Kasumi-1 (cell line): Measurements from ENCODE around the gene LTK.

Source experiments
- DNase-seq, 2 experiments: peaks; one replicate each; lab custom pipeline; 2025; lab: John Stamatoyannopoulos, UW

LTK gene

GRCh38 chr15:41530363-41530956, 16.8 kb upstream of the LTK start:
- DNase-seq, result peak in 1 of 2 experiments; percentile 19

- DNase-seq, result no peak
These were observed 9.5 kb upstream of the LTK start for GRCh38 chr15:41523097-41523496.

DNA sequence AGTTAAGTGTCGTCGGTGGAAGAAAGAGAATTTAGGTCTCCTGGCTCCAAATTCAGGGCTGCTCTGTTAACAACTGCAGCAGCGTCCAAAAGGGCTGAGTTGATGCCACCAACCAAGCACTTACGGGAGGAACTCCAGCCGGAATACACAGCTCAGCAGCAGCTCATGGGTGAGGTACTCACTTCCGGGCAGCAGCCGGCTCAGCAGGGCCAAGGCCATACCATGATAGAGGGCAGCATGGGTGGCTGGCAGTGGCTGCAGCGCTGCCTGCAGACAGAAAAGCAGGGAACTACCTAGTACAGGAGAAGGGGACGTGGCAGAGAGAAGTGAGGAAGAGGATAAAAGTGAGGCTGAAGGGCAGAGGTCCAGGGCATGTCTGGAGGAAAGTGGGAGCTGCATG, 8.0 kb upstream of the LTK start:
- no peak for DNase-seq

GRCh38 chr15:41520636-41521035, 7.0 kb upstream of the LTK start:
- DNase-seq, result no peak

DNA sequence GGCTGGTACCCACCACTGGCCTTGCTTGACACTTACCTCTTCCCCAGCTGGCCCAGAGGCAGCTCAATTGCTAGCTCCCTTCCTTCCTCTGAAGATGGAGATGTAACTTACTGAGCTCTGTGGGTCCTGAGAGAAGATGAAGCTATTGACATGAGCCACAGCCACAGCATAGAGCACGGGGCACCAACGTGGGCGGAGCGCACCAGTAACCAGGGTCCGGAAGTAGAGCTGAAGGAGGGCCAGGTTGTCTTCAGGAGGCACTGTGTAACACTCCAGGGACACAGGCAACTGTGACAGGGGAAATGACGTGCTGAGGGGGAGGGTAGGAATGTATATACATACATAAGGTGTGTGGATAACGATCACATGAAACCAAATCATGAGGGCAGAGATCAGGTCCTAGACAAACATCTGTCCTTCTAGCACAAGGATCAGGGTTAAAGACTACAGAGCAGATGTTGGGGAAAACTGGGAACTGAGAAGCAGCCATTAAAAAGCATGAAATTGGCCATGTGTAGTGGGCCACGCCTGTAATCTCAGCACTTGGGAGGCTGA, 4.3 kb upstream of the LTK start:
- DNase-seq, result no peak

GRCh38 chr15:41512940-41513505, 604 bp downstream of the LTK start:
- no peak for DNase-seq

GRCh38 chr15:41512512-41512939, 1.1 kb downstream of the LTK start:
- DNase-seq, result no peak

GRCh38 chr15:41511899-41512369, 1.7 kb downstream of the LTK start:
- no peak for DNase-seq

DNA sequence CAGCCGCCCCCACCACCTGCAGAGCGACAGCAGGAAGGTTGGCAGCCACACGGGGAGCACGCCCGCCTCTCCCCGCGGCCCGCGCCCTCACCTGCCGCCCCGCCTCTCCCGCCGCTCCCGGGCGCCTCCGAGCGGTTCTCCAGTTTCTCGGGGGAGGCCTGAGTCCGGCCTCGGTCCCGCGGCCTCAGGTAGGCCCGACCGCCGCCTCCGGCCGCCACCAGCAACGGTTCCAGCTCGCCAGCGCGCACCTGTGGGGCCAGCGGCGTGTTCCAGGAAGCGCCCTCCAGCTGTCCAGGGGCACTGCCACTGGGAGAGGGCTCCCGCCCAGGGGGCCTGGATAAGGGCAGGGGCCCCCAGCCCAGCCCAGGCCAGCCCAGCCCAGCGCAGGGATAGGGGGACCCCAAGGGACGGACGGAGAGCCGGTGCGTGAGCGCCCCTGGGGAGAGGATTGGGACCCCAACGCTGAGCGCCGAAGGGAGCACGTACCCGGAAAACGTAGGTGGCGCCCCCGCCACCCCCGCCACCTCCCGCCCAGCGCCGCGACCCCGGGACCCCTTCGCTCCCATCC, 2.2 kb downstream of the LTK start:
- DNase-seq, result no peak

DNA sequence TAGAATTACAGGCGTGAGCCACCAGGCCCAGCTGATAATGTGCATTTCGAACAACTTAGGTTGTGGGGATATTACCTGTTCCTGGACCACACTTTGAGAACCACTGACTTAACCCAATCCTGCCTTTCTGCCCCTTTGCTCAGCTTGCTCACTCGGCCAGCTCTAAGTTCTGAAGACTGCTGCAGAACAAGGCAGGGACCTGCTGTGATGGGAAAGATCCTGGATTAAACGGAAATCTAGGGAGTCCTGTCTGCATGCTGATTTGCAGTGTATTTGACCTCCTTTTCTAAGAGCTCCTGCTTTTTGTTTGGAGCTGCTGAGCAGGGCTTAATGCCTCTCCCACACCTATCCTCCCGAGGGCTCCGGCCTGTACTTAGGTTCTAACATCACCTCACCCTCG, 2.9 kb downstream of the LTK start:
- no peak for DNase-seq

- DNase-seq, result no peak
These were observed 5.8 kb downstream of the LTK start for GRCh38 chr15:41507820-41508290.

- DNase-seq, result peak; percentile 2 to 12
These were observed 6.8 kb downstream of the LTK start for GRCh38 chr15:41506796-41507341.

- DNase-seq, result no peak
These were observed 7.9 kb downstream of the LTK start for GRCh38 chr15:41505776-41506175.

DNA sequence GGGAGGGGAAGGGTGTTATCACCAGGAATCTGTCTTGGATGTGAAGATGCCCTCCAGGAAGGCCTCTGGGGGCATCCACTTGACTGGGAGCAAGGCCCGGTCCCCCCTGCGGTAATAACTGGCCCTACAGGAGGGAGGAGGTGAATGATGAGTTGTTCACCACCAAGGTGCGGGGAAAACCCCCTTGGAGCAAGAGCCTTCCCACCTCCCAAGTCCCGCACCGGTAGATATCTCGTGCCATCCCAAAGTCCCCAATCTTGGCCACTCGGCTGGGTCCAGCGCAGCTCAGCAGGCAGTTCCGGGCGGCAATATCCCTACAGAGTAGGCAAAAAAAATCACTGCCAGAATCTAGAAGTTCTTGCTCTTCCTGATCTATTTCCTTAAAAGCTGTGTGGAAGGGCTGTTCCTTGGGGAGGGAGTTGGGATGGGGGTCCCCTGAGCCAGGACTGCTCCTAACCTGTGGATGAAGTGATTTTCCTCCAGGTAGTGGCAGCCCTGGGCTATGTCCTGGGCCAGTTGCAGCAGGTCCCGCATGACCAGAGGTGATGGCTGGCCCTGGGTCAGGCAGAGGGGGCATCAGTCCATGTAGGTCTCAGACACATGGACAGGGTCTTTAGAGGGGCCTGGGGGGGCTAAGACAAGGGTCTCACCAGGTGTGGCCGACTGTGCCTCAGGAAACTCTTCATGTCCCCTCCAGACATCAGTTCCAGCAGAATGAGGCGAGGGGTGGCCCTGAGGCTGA, 8.7 kb downstream of the LTK start:
- DNase-seq, result no peak

DNA sequence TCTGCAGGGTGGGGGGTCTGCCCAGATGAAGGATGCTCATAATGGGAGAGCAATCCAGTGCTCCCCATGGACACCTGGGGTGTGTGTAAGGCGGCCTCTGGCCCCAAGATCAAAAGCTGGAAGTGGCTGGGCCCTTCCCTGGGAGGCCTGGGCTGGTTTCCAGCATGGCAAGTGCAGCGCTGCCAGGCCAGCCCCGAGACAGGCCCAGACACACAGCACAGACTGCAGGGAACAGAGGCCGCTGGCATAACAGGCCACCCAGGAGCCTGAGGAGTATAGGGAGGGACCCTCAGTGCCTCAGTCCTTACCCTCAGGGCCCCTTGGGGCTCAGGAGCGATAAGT, 10.0 kb downstream of the LTK start:
- DNase-seq, result no peak

DNA sequence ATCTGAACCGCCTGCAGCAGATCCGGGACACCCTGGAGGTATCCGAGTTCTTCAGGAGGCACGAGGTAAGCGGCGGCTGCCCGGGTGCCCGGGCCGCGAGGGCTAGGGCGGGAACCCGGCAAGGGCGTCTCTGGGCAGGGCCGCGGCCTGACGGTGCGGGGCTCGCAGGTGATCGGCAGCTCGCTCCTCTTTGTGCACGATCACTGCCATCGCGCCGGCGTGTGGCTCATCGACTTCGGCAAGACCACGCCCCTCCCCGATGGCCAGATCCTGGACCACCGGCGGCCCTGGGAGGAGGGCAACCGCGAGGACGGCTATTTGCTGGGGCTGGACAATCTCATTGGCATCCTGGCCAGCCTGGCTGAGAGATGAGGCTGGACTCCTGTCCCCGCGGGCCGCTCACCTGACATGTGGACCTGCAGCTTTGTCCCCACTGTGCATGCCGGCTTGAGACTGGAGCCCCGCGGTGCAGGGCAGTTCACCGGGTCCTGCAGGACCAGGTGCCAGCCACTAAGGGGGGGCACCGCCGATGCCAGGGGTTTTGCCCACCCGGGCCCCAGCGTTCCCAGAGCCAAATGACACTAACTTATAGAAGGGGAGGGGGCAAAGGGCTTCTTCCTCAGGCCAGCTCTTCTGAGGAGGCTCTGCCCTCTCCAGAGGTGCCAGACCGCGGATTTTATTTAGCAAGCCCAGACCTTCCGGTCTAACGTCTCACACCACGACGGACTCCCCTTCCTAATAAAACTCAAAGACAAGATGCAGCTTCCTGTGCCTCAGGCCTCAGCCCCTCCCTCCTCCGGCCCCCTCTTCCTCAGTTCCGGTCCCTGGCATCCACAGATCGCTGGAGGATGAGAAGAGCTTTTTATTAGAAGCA, 10.6 kb downstream of the LTK start:
- peak; percentile 74 to 77 for DNase-seq

- DNase-seq, result peak in 1 of 2 experiments; percentile 2
These were observed 11.5 kb downstream of the LTK start for GRCh38 chr15:41501931-41502794.

DNA sequence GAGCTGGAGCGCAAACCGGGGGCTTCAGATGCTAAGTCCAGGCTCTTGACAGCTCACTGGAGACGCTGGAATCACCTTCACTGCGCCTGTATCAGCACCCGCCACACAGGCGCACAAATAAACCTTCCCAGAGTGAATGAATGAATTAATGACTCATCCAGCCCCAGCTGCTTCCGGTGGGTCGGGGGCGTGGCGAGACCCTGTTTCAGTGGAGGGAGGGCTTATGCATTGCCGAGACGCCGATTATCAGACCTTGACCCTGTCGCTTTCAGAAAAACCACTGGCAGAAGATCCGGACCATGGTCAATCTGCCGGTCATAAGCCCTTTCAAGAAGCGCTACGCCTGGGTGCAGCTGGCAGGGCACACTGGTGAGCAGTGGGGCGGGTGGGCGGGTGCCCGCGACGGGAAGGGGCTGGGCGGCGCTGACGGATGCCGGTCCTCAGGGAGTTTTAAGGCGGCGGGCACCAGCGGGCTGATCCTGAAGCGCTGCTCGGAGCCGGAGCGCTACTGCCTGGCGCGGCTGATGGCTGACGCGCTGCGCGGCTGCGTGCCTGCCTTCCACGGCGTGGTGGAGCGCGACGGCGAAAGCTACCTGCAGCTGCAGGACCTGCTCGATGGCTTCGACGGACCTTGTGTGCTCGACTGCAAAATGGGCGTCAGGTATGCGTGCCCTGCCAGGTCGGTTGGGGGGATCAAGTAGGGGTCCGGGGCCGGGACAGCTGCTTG, 12.3 kb downstream of the LTK start:
- DNase-seq, result peak; percentile 9 to 13

- DNase-seq, result no peak
These were observed 14.3 kb downstream of the LTK start for GRCh38 chr15:41499109-41499851.
